ENCODE data around the gene TALDO1.

- TF ChIP-seq, protein P1, sequence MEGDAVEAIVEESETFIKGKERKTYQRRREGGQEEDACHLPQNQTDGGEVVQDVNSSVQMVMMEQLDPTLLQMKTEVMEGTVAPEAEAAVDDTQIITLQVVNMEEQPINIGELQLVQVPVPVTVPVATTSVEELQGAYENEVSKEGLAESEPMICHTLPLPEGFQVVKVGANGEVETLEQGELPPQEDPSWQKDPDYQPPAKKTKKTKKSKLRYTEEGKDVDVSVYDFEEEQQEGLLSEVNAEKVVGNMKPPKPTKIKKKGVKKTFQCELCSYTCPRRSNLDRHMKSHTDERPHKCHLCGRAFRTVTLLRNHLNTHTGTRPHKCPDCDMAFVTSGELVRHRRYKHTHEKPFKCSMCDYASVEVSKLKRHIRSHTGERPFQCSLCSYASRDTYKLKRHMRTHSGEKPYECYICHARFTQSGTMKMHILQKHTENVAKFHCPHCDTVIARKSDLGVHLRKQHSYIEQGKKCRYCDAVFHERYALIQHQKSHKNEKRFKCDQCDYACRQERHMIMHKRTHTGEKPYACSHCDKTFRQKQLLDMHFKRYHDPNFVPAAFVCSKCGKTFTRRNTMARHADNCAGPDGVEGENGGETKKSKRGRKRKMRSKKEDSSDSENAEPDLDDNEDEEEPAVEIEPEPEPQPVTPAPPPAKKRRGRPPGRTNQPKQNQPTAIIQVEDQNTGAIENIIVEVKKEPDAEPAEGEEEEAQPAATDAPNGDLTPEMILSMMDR (IDR thresholded peaks at IDR 0.05) = no peak
- TF ChIP-seq EZH2 (IDR thresholded peaks at IDR 0.05) = no peak
These were observed 47.7 kb downstream of the TALDO1 start for GRCh38 chr11:794766-795633.
